DND-41 (cell line): Measurements from ENCODE around the gene MCF2L2.
"Not testable (repeated sequence)": the region's sequence is repeated elsewhere in the genome, so short reads cannot be mapped to it uniquely, and the experiment has no call there.

Experiments
- ATAC-seq: fragments of 200-7000 bp; cut with Tn5 transposase; 3 replicates; pipeline ENCODE4 v1.9.1; 2021; ENCODE audit warnings: low read depth; ENCODE audit not compliant: insufficient read depth
- DNase-seq: peaks from one replicate; pipeline ENCODE4 v3.0.0-alpha.2; 2020
- H2AFZ ChIP-seq: 2 replicates; pipeline ENCODE4 v1.6.0; 2012; ENCODE audit warnings: low read depth, low read length
- H3K27ac ChIP-seq: 2 replicates; pipeline ENCODE4 v1.5.1; 2012; ENCODE audit warnings: low read length, inconsistent platforms
- H3K27me3 ChIP-seq: fragments of 200-600 bp; sonication (generic); 2 replicates; pipeline ENCODE4 v1.6.0; 2012; ENCODE audit warnings: low read length, mild to moderate bottlenecking, inconsistent platforms; ENCODE audit not compliant: insufficient read depth, poor library complexity
- H3K36me3 ChIP-seq: 2 replicates; pipeline ENCODE4 v1.5.1; 2012; ENCODE audit warnings: low read length, inconsistent platforms; ENCODE audit not compliant: insufficient read depth
- H3K4me1 ChIP-seq: 2 replicates; pipeline ENCODE4 v1.5.1; 2012; ENCODE audit warnings: mild to moderate bottlenecking, low read length; ENCODE audit not compliant: insufficient read depth
- H3K4me2 ChIP-seq: 2 replicates; pipeline ENCODE4 v1.6.0; 2012; ENCODE audit warnings: mild to moderate bottlenecking, moderate library complexity, low read length, inconsistent platforms; ENCODE audit not compliant: insufficient read depth
- H3K4me3 ChIP-seq, 2 experiments: fragments of 200-600 bp in 1 of 2; shearing (Covaris generic) in 1 of 2; 2 replicates each; pipeline ENCODE4 v1.5.1; 2012 to 2016; ENCODE audit warnings: inconsistent platforms in 2 of 2, low read length in 2 of 2, mild to moderate bottlenecking in 2 of 2, low read depth in 1 of 2, moderate library complexity in 1 of 2
- H3K79me2 ChIP-seq: 2 replicates; pipeline ENCODE4 v1.6.0; 2012; ENCODE audit warnings: low read length, inconsistent platforms; ENCODE audit not compliant: insufficient read depth
- H3K9ac ChIP-seq: 2 replicates; pipeline ENCODE4 v1.6.0; 2012; ENCODE audit warnings: low read depth, mild to moderate bottlenecking, inconsistent platforms, low read length, moderate library complexity
- H3K9me3 ChIP-seq: 2 replicates; pipeline ENCODE4 v1.5.1; 2012; ENCODE audit warnings: low read length, moderate library complexity, mild to moderate bottlenecking, inconsistent platforms; ENCODE audit not compliant: insufficient read depth, severe bottlenecking
- H4K20me1 ChIP-seq: 2 replicates; pipeline ENCODE4 v1.6.0; 2012; ENCODE audit warnings: low read length; ENCODE audit not compliant: insufficient read depth
- EZH2 ChIP-seq: IDR thresholded peaks from 3 replicates; pipeline ENCODE4 v1.6.1; 2012; ENCODE audit warnings: borderline replicate concordance, low read depth, mild to moderate bottlenecking, moderate library complexity, low read length, inconsistent platforms; ENCODE audit not compliant: severe bottlenecking
- TF ChIP-seq, protein P1 (sequence below): IDR thresholded peaks from 2 replicates; pipeline ENCODE4 v1.5.1; 2012; ENCODE audit warnings: borderline replicate concordance, low read length, moderate library complexity, mild to moderate bottlenecking; ENCODE audit not compliant: poor library complexity, severe bottlenecking; ENCODE audit errors: extremely low read depth

The MCF2L2 gene

DNA sequence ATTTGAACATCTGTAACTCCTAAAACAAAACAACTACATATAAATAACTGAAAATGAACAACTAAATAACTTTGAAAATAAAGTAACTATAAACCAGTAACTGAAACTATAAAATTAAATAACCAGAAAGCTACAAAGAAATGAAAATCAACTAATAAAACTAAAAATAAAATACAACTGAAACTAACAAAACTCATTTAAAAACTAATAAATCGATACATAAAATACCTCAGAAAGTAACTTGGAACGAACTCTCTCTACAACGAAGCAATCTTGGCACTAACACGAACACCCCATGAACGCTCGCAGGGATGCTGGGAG is 249.9 kb downstream of the MCF2L2 start:
- Histone ChIP-seq H3K9me3 (no peaks in the 10 kb centered on the region), H3K4me3 (no peak overlapping the region), H3K36me3 (no peaks in the 10 kb centered on the region), H3K27me3 (peaks cover 16% of the 10 kb centered on the region), H4K20me1 (no peaks in the 10 kb centered on the region; the same call in 1 of the 2 replicates), H2AFZ (no peak overlapping the region), H3K4me1 (no peaks in the 10 kb centered on the region), H3K27ac (no peak overlapping the region), H3K79me2 (no peaks in the 10 kb centered on the region), H3K4me2 (no peak overlapping the region), H3K9ac (no peak overlapping the region)
- TF ChIP-seq EZH2 = no peak
- TF ChIP-seq, protein P1, sequence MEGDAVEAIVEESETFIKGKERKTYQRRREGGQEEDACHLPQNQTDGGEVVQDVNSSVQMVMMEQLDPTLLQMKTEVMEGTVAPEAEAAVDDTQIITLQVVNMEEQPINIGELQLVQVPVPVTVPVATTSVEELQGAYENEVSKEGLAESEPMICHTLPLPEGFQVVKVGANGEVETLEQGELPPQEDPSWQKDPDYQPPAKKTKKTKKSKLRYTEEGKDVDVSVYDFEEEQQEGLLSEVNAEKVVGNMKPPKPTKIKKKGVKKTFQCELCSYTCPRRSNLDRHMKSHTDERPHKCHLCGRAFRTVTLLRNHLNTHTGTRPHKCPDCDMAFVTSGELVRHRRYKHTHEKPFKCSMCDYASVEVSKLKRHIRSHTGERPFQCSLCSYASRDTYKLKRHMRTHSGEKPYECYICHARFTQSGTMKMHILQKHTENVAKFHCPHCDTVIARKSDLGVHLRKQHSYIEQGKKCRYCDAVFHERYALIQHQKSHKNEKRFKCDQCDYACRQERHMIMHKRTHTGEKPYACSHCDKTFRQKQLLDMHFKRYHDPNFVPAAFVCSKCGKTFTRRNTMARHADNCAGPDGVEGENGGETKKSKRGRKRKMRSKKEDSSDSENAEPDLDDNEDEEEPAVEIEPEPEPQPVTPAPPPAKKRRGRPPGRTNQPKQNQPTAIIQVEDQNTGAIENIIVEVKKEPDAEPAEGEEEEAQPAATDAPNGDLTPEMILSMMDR = no peak
- no peak for ATAC-seq
- no peak for DNase-seq

DNA sequence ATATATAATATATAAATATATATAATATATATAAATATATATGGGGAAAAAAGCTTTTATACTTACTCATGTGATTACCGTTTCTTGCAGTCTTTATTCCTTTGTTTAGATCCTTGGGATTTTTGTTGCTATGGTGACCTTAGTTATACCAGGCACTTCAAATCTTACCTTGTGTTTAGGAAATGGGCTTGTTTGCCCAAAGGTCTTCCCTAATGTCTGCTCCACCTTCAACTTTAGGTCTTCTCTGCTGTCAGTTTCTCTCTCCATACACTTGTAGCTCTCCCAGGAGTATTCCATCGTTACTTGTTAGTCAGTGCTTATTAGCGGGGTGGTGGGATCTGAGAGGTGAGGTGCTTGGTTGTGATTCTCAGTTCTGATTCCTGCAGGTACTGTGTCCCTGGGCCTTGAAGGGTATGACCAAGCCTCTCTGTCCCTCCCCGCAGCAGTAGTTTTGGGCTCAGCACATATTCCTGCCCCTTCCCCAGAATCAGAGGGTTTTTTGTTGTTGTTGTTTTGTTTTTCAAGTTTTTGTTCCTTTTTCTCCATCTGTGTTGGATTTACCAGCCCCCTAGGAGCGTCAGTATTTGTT is 256.3 kb downstream of the MCF2L2 start:
- Histone ChIP-seq H2AFZ (no peak overlapping the region), H3K9ac (no peak overlapping the region), H3K79me2 (no peaks in the 10 kb centered on the region), H3K4me2 (no peak overlapping the region), H3K4me3 (no peak overlapping the region), H3K9me3 (no peaks in the 10 kb centered on the region), H3K27ac (no peak overlapping the region), H4K20me1 (no peaks in the 10 kb centered on the region), H3K4me1 (no peaks in the 10 kb centered on the region), H3K27me3 (no peaks in the 10 kb centered on the region), H3K36me3 (no peaks in the 10 kb centered on the region)
- TF ChIP-seq EZH2 = no peak
- TF ChIP-seq, protein P1 = no peak
- no peak for ATAC-seq
- no peak for DNase-seq

DNA sequence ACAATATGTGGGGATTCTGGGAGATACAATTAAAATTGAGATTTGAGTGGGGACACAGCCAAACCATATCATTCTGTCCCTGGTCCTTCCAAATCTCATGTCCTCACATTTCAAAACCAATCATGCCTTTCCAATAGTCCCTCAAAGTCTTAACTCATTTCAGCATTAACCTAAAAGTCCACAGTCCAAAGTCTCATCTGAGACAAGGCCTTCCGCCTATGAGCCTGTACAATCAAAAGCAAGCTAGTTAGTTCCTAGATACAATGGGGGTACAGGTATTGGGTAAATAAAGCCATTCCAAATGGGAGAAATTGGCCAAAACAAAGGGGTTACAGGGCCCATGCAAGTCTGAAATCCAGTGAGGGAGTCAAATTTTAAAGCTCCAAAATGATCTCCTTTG is 260.4 kb downstream of the MCF2L2 start:
- H3K36me3 ChIP-seq, ATAC-seq, H3K27ac ChIP-seq, H3K27me3 ChIP-seq, H3K4me1 ChIP-seq, H3K4me2 ChIP-seq, H3K9me3 ChIP-seq, H3K79me2 ChIP-seq, H4K20me1 ChIP-seq, H3K9ac ChIP-seq, H3K4me3 ChIP-seq, H2AFZ ChIP-seq, DNase-seq: not testable (repeated sequence)

DNA sequence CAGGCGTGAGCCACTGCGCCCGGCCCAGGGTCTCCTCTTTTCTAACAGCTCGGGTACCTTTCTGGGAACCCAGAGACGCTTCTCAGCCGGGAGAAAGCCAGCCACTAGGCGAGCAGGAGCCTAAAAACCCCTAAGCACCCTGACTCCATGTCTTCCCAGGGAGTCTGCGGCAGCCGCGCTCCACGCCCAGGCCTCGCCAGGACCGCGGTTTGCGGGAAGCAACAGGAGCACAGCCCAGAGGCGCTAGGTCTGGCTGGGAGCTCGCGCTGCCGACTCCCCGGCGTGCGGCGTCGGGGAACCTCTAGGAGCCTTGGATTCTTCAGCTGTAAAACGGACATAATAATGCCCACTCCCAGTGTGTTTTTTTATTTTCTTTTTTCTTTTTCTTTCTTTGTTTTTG is 264.9 kb downstream of the MCF2L2 start:
- H3K4me3 ChIP-seq = no peak overlapping the region
- DNase-seq = no peak
- no peak overlapping the region for H2AFZ ChIP-seq
- ATAC-seq = no peak
- H3K79me2 ChIP-seq = no peaks in the 10 kb centered on the region
- no peaks in the 10 kb centered on the region for H3K27me3 ChIP-seq
- no peak overlapping the region for H3K4me2 ChIP-seq
- TF ChIP-seq, protein P1 = no peak
- TF ChIP-seq EZH2 = no peak
- no peaks in the 10 kb centered on the region for H3K36me3 ChIP-seq
- H3K27ac ChIP-seq = no peak overlapping the region
- H3K4me1 ChIP-seq = no peaks in the 10 kb centered on the region
- no peaks in the 10 kb centered on the region for H4K20me1 ChIP-seq
- H3K9ac ChIP-seq = no peak overlapping the region
- H3K9me3 ChIP-seq = no peaks in the 10 kb centered on the region
